Measurements from ENCODE around the gene NDN. TPM values are rescaled to one million over a fixed set of nuclear protein-coding genes. Genes with fewer than 3 reads are reported as not detected.

Gene NDN
- total and polyA plus RNA-seq, 2 of the 8 experiments (the other 6 are each of a cell fraction or from before 2014, with no cell fraction given), result 29.4 to 39.3 TPM

DNA sequence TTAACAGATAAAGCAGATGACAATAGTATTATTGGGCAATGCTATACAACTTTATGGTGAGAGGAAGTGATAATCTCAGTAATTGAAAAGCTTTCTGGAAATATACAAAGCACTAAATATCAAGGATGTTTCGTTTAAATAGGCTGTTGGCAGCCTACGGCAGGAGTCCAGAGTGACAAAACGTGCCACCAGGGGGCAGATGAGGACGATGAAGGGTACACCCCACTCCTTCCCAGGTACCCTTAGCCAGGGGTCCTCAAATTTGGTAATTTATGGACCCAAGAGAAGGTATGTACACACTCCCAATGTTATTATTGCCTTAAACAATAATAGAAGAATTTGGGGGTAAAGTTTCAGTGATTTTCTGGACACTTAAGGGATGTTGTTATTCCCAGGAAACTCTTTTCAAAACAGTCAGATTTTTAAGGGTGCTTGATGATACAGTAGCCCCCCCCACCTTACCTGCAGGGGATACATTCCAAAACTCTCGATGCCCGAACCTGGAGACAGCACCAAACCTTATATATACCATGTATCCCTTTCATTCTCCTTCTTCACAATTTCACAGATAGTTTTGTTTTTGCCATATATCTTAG, 38.1 kb downstream of the NDN start:
- no peaks in the 10 kb centered on the region; a peak in 4 of 7 replicates for H3K4me1 ChIP-seq (replicated peaks in 1 of 4; ENCODE audit: control insufficient read depth in 3 of 4, insufficient read depth in 4 of 4, low read length in 3 of 4)
- H3K4ac ChIP-seq (replicated peaks; ENCODE audit: insufficient read length, low read depth, low read length), result no peak overlapping the region
- H2BK5ac ChIP-seq (ENCODE audit: low read depth, low read length), result no peak overlapping the region
- H3K18ac ChIP-seq (ENCODE audit: extremely low read depth, low read length), result no peak overlapping the region
- no peak overlapping the region for H4K5ac ChIP-seq (ENCODE audit: insufficient read length, low read depth, low read length)
- H3K4me2 ChIP-seq (ENCODE audit: insufficient read depth in 1 of 2, low read depth in 2 of 2, low read length in 2 of 2), result peak overlapping the region in 1 of 2 experiments; percentile 89; a peak in 1 of 4 replicates
- no peak overlapping the region for H2BK20ac ChIP-seq (ENCODE audit: low read length)
- H3K23me2 ChIP-seq (ENCODE audit: low read depth, low read length), result peaks cover 4% of the 10 kb centered on the region; the same call in 1 of the 2 replicates
- FAIRE-seq (no peak), DNase-seq (ENCODE audit: low read depth in 1 of 2, low spot score in 2 of 2) (peak in 1 of 2 experiments; percentile 77)
- ChIA-PET CTCF (ENCODE audit: partially characterized antibody) (interaction anchor here (0.7 to 1.8 kb wide), 7 partner anchors 9 to 229 kb away, joined by 3 to 5 read pairs (median 4); no protein-coding TSS in a partner anchor), POLR2A (ENCODE audit: partially characterized antibody) (no interaction called here)
- H2BK12ac ChIP-seq (ENCODE audit: low read depth, low read length), result no peak overlapping the region
- peaks cover 4 to 20% (median 8%) of the 10 kb centered on the region in 4 experiments; a peak in 6 of 7 replicates for H3K27me3 ChIP-seq (replicated peaks in 1 of 4; ENCODE audit: control insufficient read depth in 3 of 4, extremely low read depth in 1 of 4, insufficient read depth in 3 of 4, low read length in 3 of 4)
- H3K27ac ChIP-seq (ENCODE audit: low read depth, low read length), result no peak overlapping the region
- no peak overlapping the region for H3K14ac ChIP-seq (ENCODE audit: insufficient read length)
- H2AK5ac ChIP-seq (ENCODE audit: low read depth, low read length), result no peak overlapping the region
- WGBS, 2 experiments (ENCODE audit: extremely low coverage in 1 of 2, insufficient coverage in 1 of 2, insufficient read length in 1 of 2, insufficient replicate concordance in 2 of 2, low coverage in 1 of 2, low lambda C conversion rate in 2 of 2, missing lambda C conversion rate in 1 of 2), result 44% methylated on average over 6 of the region's 6 CpGs; no CpG with 5 or more reads in 1 of the 2 experiments
- H3K56ac ChIP-seq (replicated peaks; ENCODE audit: insufficient read length, low read depth, low read length), result no peak overlapping the region
- H4K8ac ChIP-seq (ENCODE audit: extremely low read depth, insufficient read depth, low read length), result no peak overlapping the region
- H3K79me2 ChIP-seq (ENCODE audit: control insufficient read depth in 1 of 2, insufficient read depth in 2 of 2, low read length in 2 of 2), result no peaks in the 10 kb centered on the region
- no peak overlapping the region for H3K23ac ChIP-seq (ENCODE audit: insufficient read length)
- H3K79me1 ChIP-seq (ENCODE audit: low read depth, low read length), result no peaks in the 10 kb centered on the region
- TF ChIP-seq RAD21 (IDR thresholded peaks at IDR 0.05 in 1 of 2, conservative IDR thresholded peaks at IDR 0.05 in 1 of 2; ENCODE audit: low read depth in 2 of 2, low read length in 2 of 2) (peak; percentile 56 to 61), POLR2AphosphoS5 (IDR thresholded peaks at IDR 0.05; ENCODE audit: low read depth, low read length) (no peak)
- TF ChIP-seq, protein P1, sequence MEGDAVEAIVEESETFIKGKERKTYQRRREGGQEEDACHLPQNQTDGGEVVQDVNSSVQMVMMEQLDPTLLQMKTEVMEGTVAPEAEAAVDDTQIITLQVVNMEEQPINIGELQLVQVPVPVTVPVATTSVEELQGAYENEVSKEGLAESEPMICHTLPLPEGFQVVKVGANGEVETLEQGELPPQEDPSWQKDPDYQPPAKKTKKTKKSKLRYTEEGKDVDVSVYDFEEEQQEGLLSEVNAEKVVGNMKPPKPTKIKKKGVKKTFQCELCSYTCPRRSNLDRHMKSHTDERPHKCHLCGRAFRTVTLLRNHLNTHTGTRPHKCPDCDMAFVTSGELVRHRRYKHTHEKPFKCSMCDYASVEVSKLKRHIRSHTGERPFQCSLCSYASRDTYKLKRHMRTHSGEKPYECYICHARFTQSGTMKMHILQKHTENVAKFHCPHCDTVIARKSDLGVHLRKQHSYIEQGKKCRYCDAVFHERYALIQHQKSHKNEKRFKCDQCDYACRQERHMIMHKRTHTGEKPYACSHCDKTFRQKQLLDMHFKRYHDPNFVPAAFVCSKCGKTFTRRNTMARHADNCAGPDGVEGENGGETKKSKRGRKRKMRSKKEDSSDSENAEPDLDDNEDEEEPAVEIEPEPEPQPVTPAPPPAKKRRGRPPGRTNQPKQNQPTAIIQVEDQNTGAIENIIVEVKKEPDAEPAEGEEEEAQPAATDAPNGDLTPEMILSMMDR (IDR thresholded peaks at IDR 0.05; ENCODE audit: control extremely low read depth in 1 of 3, insufficient read depth in 1 of 3, low read depth in 1 of 3, low read length in 3 of 3), result peak; percentile 46 to 66 (median 57); a peak in 3 of 4 replicates
- no peak overlapping the region for H4K91ac ChIP-seq (replicated peaks; ENCODE audit: insufficient read length, low read length)
- peaks cover 0 to 55% of the 10 kb centered on the region in 2 experiments; a peak in 2 of 4 replicates for H3K9me3 ChIP-seq (ENCODE audit: insufficient read depth in 2 of 2, low read depth in 1 of 2, low read length in 1 of 2)
- no peak overlapping the region for H2AFZ ChIP-seq (ENCODE audit: low read length)
- no peak overlapping the region for H2BK15ac ChIP-seq (ENCODE audit: low read length)
- H2BK120ac ChIP-seq (replicated peaks; ENCODE audit: low read depth, low read length), result no peak overlapping the region
- H3K9ac ChIP-seq (replicated peaks in 1 of 4; ENCODE audit: extremely low read depth in 1 of 4, low read depth in 3 of 4, low read length in 3 of 4), result no peak overlapping the region
- H4K20me1 ChIP-seq (replicated peaks in 1 of 2; ENCODE audit: control insufficient read depth in 1 of 2, insufficient read depth in 2 of 2, low read length in 2 of 2), result no peaks in the 10 kb centered on the region
- H3K4me3 ChIP-seq (ENCODE audit: extremely low read depth in 1 of 4, insufficient read depth in 2 of 4, low read depth in 3 of 4, low read length in 4 of 4), result no peak overlapping the region
- peaks cover 0 to 3% (median 0%) of the 10 kb centered on the region in 4 experiments; a peak in 1 of 8 replicates for H3K36me3 ChIP-seq (ENCODE audit: control insufficient read depth in 2 of 4, insufficient read depth in 4 of 4, low read length in 3 of 4)

Measured in H1 (cell line).